ENCODE data around the gene TRDN.
"Not testable (repeated sequence)": the region's sequence is repeated elsewhere in the genome, so short reads cannot be mapped to it uniquely, and the experiment has no call there.

The TRDN gene

GRCh38 chr6:123632641-123633040, 4.1 kb downstream of the TRDN start:
- DNase-seq: no peak

DNA sequence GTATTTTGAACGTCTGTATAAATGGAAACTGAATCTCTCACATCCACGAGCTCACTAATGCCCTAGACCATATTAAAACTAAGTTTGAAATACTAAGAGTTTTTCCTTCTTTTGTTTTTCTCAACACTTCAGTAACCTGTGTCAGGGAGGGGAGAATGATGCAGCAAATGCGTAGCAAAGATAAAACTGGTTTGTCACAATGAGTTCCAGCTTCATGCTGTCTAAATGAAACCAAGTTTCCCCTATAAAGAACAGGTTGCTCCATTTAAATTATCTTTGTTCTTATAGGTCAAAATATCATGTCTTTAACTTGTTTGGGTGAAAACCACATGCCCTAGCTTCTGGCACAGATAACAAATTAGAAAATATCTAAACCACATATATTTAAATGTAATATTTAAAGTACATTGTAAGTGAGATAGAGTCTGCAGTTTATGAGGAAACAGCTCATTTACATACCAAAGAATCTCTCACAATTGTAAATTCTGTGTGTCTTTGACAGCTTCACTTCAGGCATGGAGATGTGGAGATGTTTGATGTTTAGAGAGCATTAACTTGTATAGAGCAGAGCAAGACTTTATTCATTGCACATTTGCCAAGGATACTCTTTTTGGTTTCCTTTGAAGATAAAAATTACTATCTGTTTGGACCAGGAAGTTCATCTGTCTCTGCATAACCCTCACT, 7.3 kb downstream of the TRDN start:
- DNase-seq: no peak

DNA sequence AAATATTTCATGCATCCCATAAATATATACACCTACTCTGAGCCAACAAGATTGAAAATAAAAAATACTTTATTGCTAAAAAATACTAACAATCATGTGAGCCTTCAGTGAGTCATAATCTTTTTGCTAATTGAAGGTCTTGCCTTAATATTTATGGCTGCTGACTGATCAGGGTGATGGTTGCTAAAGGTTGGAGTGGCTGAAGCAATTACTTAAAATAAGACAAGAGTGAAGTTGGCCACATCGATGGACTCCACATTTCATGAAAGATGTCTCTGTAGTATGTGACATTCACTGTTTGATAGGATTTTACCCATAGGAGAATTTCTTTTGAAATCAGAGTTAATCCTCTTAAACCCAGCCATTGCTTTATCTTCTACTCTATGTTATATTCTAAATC, 11.1 kb downstream of the TRDN start:
- DNase-seq: no peak

GRCh38 chr6:123622780-123623179, 14.0 kb downstream of the TRDN start:
- DNase-seq: no peak

DNA sequence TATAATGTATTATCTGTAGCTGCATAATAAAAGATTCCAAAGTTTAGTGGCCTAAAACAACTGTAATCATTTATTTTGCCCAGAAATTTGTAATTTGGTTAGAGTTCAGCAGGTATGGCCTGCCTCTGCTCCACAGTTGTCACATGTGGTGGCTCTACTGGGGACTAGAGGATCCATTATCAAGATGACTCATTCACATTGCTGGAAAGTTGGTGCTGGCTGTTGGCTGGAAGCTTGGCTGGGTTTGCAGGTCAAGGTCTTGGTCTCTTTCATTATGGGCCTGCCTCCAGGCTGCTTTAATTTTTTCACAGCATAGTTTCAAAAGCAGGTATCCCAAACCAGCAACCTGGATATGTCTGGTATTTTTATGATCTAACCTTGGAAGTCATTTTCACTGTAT, 17.6 kb downstream of the TRDN start:
- no peak for DNase-seq

- DNase-seq: no peak
Measured at GRCh38 chr6:123616942-123617341, 19.8 kb downstream of the TRDN start.

- no peak for DNase-seq
Measured at GRCh38 chr6:123616016-123616415, 20.7 kb downstream of the TRDN start.

- DNase-seq: no peak
Measured at GRCh38 chr6:123610779-123611178, 26.0 kb downstream of the TRDN start.

- no peak for DNase-seq
Measured at GRCh38 chr6:123604067-123604466, 32.7 kb downstream of the TRDN start.

GRCh38 chr6:123598011-123598410, 38.7 kb downstream of the TRDN start:
- no peak for DNase-seq

- no peak for DNase-seq
Measured at GRCh38 chr6:123594776-123595175, 42.0 kb downstream of the TRDN start.

GRCh38 chr6:123592426-123592825, 44.3 kb downstream of the TRDN start:
- DNase-seq: no peak

DNA sequence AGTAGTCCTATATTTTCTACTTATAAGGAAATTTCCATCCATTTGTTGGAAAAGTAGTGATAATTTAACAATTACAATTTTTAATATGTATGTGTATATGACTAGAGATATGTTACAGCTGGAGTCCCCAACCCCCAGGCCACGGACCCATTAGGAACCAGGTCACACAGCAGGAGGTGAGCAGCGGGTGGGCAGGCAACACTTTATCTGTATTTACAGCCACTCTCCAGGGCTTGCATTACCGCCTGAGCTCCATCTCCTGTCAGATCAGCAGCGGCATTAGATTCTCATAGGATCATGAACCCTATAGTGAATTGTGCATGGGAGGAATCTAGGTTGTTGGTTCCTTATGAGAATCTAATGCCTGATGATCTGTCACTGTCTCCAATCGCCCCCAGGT, 46.8 kb downstream of the TRDN start:
- no peak for DNase-seq

- DNase-seq: no peak
Measured at GRCh38 chr6:123589317-123589716, 47.4 kb downstream of the TRDN start.

DNA sequence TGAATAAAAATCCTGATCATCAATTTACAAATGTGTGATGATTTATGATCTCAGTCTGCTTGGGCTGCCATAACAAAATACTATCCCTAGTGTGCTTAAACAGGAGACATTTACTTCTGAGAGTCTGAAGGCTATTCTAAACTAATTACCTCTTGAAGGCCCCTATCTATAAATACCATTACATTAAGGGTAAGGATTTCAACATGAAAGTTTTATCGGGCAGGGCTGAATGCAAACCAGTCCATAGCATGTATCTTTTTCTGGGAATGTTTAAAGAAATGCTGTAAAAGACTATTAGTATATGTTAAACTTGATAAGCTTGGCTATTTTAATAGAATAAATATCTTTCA, 48.2 kb downstream of the TRDN start:
- DNase-seq: no peak

DNA sequence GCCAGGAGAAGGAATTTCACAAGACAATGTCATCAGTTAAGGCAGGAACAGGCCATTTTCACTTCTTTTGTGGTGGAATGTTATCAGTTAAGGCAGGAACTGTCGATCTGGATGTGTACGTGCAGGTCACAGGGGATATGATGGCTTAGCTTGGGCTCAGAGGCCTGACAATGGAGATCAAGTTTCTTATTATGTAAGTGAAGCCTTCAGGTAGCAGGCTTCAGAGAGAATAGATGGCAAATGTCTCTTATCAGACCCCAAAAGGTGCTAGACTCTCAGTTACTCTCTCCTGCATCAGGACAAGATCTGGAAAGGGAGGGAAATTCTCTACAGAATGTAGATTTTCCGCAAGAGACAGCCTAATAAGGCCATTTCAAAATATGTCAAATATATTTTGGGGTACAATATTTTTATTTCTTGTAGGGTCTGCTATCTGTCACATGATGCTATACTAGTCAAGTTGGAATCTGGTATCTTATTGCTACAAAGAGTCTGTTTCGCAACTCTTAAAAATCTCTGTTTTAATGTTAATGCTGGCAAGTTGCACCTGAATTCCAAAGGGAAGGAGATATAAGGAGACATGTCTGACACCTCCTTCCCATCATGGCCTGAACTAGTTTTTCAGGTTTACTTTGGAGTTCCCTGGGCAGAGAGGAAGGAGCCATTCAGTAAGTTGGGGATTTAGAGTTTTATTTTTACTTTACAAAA, 48.8 kb downstream of the TRDN start:
- no peak for DNase-seq

DNA sequence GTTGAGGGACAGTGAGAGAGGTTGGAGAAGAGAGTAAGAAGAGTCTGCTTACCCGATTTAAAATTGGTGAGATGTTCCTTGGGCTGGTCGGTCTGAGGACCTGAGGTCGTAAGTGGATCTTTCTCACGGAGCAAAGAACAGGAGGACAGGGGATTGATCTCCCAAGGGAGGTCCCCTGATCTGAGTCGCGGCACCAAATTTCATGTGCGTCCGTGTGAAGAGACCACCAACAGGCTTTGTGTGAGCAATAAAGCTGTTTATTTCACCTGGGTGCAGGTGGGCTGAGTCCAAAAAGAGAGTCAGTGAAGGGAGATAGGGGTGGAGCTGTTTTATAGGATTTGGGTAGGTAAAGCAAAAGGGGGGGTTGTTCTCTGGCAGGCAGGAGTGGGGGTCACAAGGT, 49.3 kb downstream of the TRDN start:
- not testable (repeated sequence) for DNase-seq

- DNase-seq: no peak
Measured at GRCh38 chr6:123580331-123580730, 56.4 kb downstream of the TRDN start.

DNA sequence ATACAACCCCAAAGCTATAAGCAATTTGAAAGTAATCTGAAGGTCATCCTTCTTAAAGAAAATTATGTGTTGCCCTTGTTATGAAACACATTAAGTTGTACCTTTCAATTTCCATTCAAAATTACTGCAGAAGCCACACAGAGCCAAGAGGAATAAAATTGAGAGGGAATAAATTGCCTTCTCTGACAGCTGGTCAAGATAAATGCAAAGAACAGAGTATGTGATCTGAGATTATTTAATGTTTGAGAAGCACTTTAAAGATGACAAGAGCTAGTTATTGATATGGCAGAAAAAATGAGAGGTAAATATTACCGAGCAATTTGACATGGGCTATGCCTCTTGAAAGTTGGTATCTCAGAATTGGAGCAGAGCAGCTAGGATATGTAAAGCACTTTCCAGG, 61.6 kb downstream of the TRDN start:
- no peak for DNase-seq

DNA sequence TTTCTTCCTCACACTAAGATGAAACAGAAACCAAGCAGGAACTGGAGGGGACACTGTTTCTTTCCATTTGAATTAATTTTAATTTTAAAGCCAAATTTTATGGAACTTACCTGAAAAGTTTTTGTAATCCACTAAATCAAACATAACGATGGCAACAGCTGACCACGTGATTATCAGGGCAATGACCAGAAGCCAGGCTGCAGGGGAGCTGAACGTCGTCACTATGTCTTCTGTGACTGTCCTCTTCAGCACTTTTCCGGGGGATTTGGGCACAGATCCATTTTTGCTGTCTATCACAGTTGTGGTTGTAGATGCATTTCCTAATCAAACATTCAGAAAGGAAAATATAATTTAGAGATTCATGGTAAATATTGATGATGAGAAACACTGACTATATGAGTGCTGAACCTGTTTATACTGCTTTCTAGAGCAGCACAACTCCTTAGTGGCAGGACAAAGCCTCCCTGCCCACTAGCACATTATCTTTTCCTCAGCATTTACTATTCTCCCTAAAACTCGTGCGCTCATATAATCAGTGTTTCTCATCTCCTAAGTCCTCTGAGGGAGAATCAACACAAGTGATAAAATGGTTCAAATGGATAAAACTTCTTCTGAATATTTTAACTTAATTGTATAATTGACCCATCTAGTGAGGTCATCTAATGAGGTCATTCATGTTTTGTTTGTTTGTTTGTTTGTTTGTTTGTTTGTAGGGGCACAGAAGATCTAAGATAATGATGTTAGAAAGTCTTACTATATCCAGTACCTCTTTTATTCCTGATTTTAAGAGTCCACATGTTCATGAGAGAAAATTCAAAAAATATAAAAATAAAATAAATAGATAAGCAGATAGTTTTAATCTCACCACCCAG, 65.7 kb downstream of the TRDN start:
- no peak for DNase-seq

DNA sequence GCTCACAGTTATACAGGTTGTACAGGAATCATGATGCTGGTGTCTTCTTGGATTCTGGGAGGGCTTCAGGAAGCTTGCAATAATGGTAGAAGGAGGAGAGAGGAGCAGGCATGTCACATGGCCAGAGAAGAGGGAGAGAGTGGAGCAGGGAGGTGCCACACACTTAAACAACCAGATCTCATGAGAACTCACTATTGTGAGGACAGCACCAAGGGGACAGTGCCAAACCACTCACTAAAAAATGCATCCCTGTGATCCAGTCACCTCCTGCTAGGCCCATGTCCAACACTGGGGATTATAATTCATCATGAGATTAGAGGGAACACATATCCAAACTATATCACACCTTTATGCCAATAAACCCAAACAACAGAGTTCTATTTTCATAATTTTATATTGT, 67.2 kb downstream of the TRDN start:
- no peak for DNase-seq

GRCh38 chr6:123565529-123565928, 71.2 kb downstream of the TRDN start:
- DNase-seq: no peak

DNA sequence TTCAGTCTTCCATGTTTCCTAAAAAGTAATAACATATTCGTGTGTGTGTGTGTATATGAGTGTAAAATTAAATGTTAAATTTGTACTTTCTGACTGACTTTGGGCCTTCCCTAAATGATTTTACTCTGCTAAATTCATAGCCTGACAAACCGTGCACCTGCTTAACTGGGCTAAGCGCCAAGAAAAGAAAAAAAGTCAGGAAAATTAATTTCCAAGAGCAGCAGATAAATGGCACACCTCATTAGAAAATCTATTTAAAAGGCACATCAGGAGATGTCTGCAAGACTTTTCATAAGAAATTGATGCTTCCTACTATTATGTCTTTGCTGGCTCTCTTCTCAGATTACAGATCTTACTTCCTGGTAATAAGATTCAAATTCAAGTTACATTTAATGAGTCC, 72.4 kb downstream of the TRDN start:
- no peak for DNase-seq

- no peak for DNase-seq
Measured at GRCh38 chr6:123562677-123563076, 74.1 kb downstream of the TRDN start.
